SK-N-SH (cell line): Measurements from ENCODE around the gene PFKL. TPM values are rescaled to one million over a fixed set of nuclear protein-coding genes. Genes with fewer than 3 reads are reported as not detected.

Experiments used
- CTCF ChIA-PET: fragments of 300-600, 350-600 bp; formaldehyde crosslinking; extraction: SDS; loops from one replicate; lab custom pipeline; 2021; lab: Yijun Ruan, JAX
- POLR2A ChIA-PET: fragments of 350-600 bp; sonication (Branson Sonifier 250); formaldehyde crosslinking; extraction: SDS; loops from one replicate; lab custom pipeline; 2020; ENCODE audit warnings: antibody characterized with exemption, inconsistent platforms; lab: Yijun Ruan, JAX
- DNase-seq: peaks from one replicate; pipeline ENCODE4 v3.0.0; 2012
- H2AFZ ChIP-seq: fragments of 200-600 bp; sonication (generic); 2 replicates; pipeline ENCODE4 v1.8.1; 2016; ENCODE audit warnings: antibody characterized with exemption, mild to moderate bottlenecking, low read depth
- H3F3A ChIP-seq: fragments of 200-600 bp; sonication (generic); replicated peaks from 2 replicates; pipeline ENCODE3; 2016; ENCODE audit warnings: antibody characterized with exemption, mild to moderate bottlenecking; ENCODE audit not compliant: insufficient read depth
- H3K27ac ChIP-seq, 2 experiments: fragments of 200-500 bp in 1 of 2; fragments of 200-600 bp in 1 of 2; sonication (Bioruptor generic) in 1 of 2; sonication (generic), shearing (Covaris generic) in 1 of 2; 2 replicates each; pipeline versions ENCODE4 v1.5.1 to v1.6.1; 2014 to 2016; ENCODE audit warnings: low read depth in 2 of 2, inconsistent platforms in 1 of 2, low read length in 1 of 2, mild to moderate bottlenecking in 1 of 2, mixed read lengths in 1 of 2
- H3K27me3 ChIP-seq: fragments of 200-600 bp; sonication (generic), shearing (Covaris generic); 2 replicates; pipeline ENCODE4 v1.6.1; 2016; ENCODE audit warnings: mixed run types; ENCODE audit not compliant: insufficient read depth
- H3K36me3 ChIP-seq, 2 experiments: fragments of 200-500 bp in 1 of 2; fragments of 200-600 bp in 1 of 2; sonication (Bioruptor generic) in 1 of 2; sonication (generic) in 1 of 2; replicated peaks in 1 of 2; 2 replicates each; pipeline versions ENCODE3 to v1.5.1; 2014 to 2016; ENCODE audit warnings: low read length in 1 of 2, mild to moderate bottlenecking in 1 of 2; ENCODE audit not compliant: insufficient read depth in 2 of 2, control insufficient read depth in 1 of 2
- H3K4me1 ChIP-seq, 2 experiments: fragments of 200-500 bp in 1 of 2; fragments of 200-600 bp in 1 of 2; sonication (Bioruptor generic) in 1 of 2; sonication (generic), shearing (Covaris generic) in 1 of 2; 2 replicates each; pipeline versions ENCODE4 v1.5.1 to v1.6.1; 2014 to 2016; ENCODE audit warnings: low read depth in 1 of 2, low read length in 1 of 2, mixed run types in 1 of 2; ENCODE audit not compliant: insufficient read depth in 2 of 2, control insufficient read depth in 1 of 2
- H3K4me2 ChIP-seq: fragments of 200-600 bp; sonication (generic), shearing (Covaris generic); 2 replicates; pipeline ENCODE4 v1.6.1; 2017; ENCODE audit warnings: mixed run types
- H3K4me3 ChIP-seq, 2 experiments: fragments of 200-500 bp in 1 of 2; fragments of 200-600 bp in 1 of 2; sonication (Bioruptor generic) in 1 of 2; sonication (generic), shearing (Covaris generic) in 1 of 2; 2 replicates each; pipeline versions ENCODE4 v1.5.1 to v1.8.1; 2014 to 2016; ENCODE audit warnings: low read depth in 2 of 2, inconsistent platforms in 1 of 2, low read length in 1 of 2, mild to moderate bottlenecking in 1 of 2, mixed read lengths in 1 of 2, moderate library complexity in 1 of 2
- H3K79me2 ChIP-seq: fragments of 200-600 bp; sonication (generic); 2 replicates; pipeline ENCODE4 v1.8.1; 2017; ENCODE audit warnings: mild to moderate bottlenecking; ENCODE audit not compliant: insufficient read depth
- H3K9ac ChIP-seq: fragments of 200-600 bp; sonication (generic); 2 replicates; pipeline ENCODE4 v1.6.1; 2017; ENCODE audit warnings: mixed run types
- H3K9me2 ChIP-seq: fragments of 200-600 bp; sonication (generic); 2 replicates; pipeline ENCODE4 v1.6.1; 2017; ENCODE audit warnings: mixed run types
- H3K9me3 ChIP-seq: fragments of 200-600 bp; sonication (generic); 2 replicates; pipeline ENCODE4 v1.6.1; 2017; ENCODE audit warnings: mixed run types, mild to moderate bottlenecking, moderate library complexity
- H4K20me1 ChIP-seq: fragments of 200-600 bp; sonication (generic); 2 replicates; pipeline ENCODE4 v1.6.1; 2017; ENCODE audit warnings: mild to moderate bottlenecking, mixed run types; ENCODE audit not compliant: insufficient read depth
- CHD2 ChIP-seq: fragments of 150-350 bp; IDR thresholded peaks from 2 replicates; pipeline ENCODE4 v1.6.1; 2018; ENCODE audit warnings: low read length; ENCODE audit not compliant: partially characterized antibody
- ELF1 ChIP-seq: IDR thresholded peaks from 2 replicates; pipeline ENCODE4 v1.4.0; 2012
- EZH2phosphoT487 ChIP-seq: fragments of 200-600 bp; sonication (generic); IDR thresholded peaks from 2 replicates; pipeline ENCODE4 v1.6.1; 2017; ENCODE audit warnings: low read depth, mixed run types, mild to moderate bottlenecking, antibody characterized with exemption, moderate library complexity, borderline replicate concordance
- FOSL2 ChIP-seq: IDR thresholded peaks from 2 replicates; pipeline ENCODE4 v1.4.0; 2012; ENCODE audit warnings: low read depth, mild to moderate bottlenecking, moderate library complexity, borderline replicate concordance
- FOXJ3 ChIP-seq: sonication (generic); formaldehyde crosslinking; IDR thresholded peaks from 2 replicates; pipeline ENCODE4 v1.5.1; 2020; ENCODE audit warnings: mild to moderate bottlenecking, missing genetic modification reagents
- FOXM1 ChIP-seq: IDR thresholded peaks from 2 replicates; pipeline ENCODE4 v1.4.0; 2012; ENCODE audit warnings: low read depth, mild to moderate bottlenecking
- GABPA ChIP-seq: IDR thresholded peaks from 2 replicates; pipeline ENCODE4 v1.4.0; 2012; ENCODE audit warnings: low read depth, mild to moderate bottlenecking
- MAX ChIP-seq: IDR thresholded peaks from 2 replicates; pipeline ENCODE4 v1.4.0; 2012; ENCODE audit warnings: low read depth
- MEF2A ChIP-seq: IDR thresholded peaks from 2 replicates; pipeline ENCODE4 v1.4.0; 2012; ENCODE audit warnings: low read depth, borderline replicate concordance
- MXI1 ChIP-seq: IDR thresholded peaks from 2 replicates; pipeline ENCODE4 v1.6.1; 2012; ENCODE audit warnings: mild to moderate bottlenecking, low read depth, low read length, improper control_type of control experiment
- NFIC ChIP-seq: IDR thresholded peaks from 2 replicates; pipeline ENCODE4 v1.4.0; 2012; ENCODE audit warnings: borderline replicate concordance
- PBX3 ChIP-seq: IDR thresholded peaks from 2 replicates; pipeline ENCODE4; 2012
- POLR2AphosphoS5 ChIP-seq: IDR thresholded peaks from 2 replicates; pipeline ENCODE4 v1.6.1; 2012; ENCODE audit warnings: low read depth, low read length
- RAD21 ChIP-seq: IDR thresholded peaks from 2 replicates; pipeline ENCODE4 v1.6.1; 2012; ENCODE audit warnings: mild to moderate bottlenecking, low read length
- RCOR1 ChIP-seq: fragments of 150-350 bp; IDR thresholded peaks from 2 replicates; pipeline ENCODE4 v1.6.1; 2017; ENCODE audit warnings: antibody characterized with exemption, low read length
- REST ChIP-seq: IDR thresholded peaks from 2 replicates; pipeline ENCODE4 v1.6.1; 2012; ENCODE audit warnings: mild to moderate bottlenecking, low read depth, low read length, moderate library complexity
- TEAD4 ChIP-seq: IDR thresholded peaks from 2 replicates; pipeline ENCODE4 v1.4.0; 2012; ENCODE audit warnings: mild to moderate bottlenecking, borderline replicate concordance; ENCODE audit not compliant: insufficient read depth
- ZBTB33 ChIP-seq: IDR thresholded peaks from 2 replicates; pipeline ENCODE4 v1.4.0; 2012; ENCODE audit warnings: low read depth, borderline replicate concordance
- whole genome bisulfite sequencing: methylation state at CpG from one replicate; pipeline ENCODE4 v1.1.6; 2017; ENCODE audit warnings: low lambda C conversion rate; 5-methylcytosine and 5-hydroxymethylcytosine counted together
- polyA plus RNA-seq, 3 experiments: library from polyadenylated mRNA; depleted of rRNA; stranded (reverse); fragments of >200 nt; gene quantifications; 2 replicates each; pipeline ENCODE4 v1.2.3, GENCODE V29; 2012

Gene PFKL
- polyA plus RNA-seq, 1 of the 3 experiments (the other 2 are of a cell fraction) = 118 TPM

GRCh38 chr21:44316277-44316900 lies 16.5 kb downstream of the PFKL start:
- POLR2A ChIA-PET = no interaction called here
- no peak overlapping the region for H3K4me2 ChIP-seq
- CTCF ChIA-PET = interaction anchor here (0.5 to 2.5 kb wide), 3 partner anchors 12 to 594 kb away, joined by 3 to 11 read pairs (median 6); no protein-coding TSS in a partner anchor
- DNase-seq = no peak
- H3K4me1 ChIP-seq = no peaks in the 10 kb centered on the region
- no peak overlapping the region for H3K4me3 ChIP-seq
- no peak overlapping the region for H3K27ac ChIP-seq
- H3F3A ChIP-seq = no peaks in the 10 kb centered on the region
- H2AFZ ChIP-seq = no peak overlapping the region
- H3K9me2 ChIP-seq = no peaks in the 10 kb centered on the region
- no peaks in the 10 kb centered on the region for H3K79me2 ChIP-seq
- H3K9ac ChIP-seq = no peak overlapping the region
- H3K36me3 ChIP-seq = peaks cover 0 to 43% of the 10 kb centered on the region in 2 experiments
- no peaks in the 10 kb centered on the region for H3K9me3 ChIP-seq
- WGBS = 99% methylated on average over 24 of the region's 27 CpGs
- H3K27me3 ChIP-seq = no peaks in the 10 kb centered on the region
- TF ChIP-seq MEF2A (no peak), EZH2phosphoT487 (no peak), RAD21 (no peak), REST (no peak), PBX3 (no peak)
- TF ChIP-seq, all 33 proteins: peak for 0
- H4K20me1 ChIP-seq = no peaks in the 10 kb centered on the region

- H3K79me2 ChIP-seq = no peaks in the 10 kb centered on the region
- H3K4me2 ChIP-seq = no peak overlapping the region
- H3K27me3 ChIP-seq = no peaks in the 10 kb centered on the region
- H3K4me3 ChIP-seq = no peak overlapping the region
- TF ChIP-seq GABPA = no peak
- TF ChIP-seq FOXM1 = no peak
- TF ChIP-seq NFIC = no peak
- TF ChIP-seq POLR2AphosphoS5 = no peak
- no peak for TF ChIP-seq FOSL2
- no peak for TF ChIP-seq PBX3
- TF ChIP-seq RCOR1 = no peak
- TF ChIP-seq MAX = no peak
- TF ChIP-seq FOXJ3 (CRISPR knock-in tag) = no peak
- TF ChIP-seq ELF1 = no peak
- TF ChIP-seq RAD21 = no peak
- TF ChIP-seq ZBTB33 = no peak
- TF ChIP-seq CHD2 = no peak
- no peak for TF ChIP-seq TEAD4
- TF ChIP-seq MXI1 = no peak
- WGBS = 92% methylated on average over 9 of the region's 19 CpGs
- H3K36me3 ChIP-seq = peaks cover 0 to 46% of the 10 kb centered on the region in 2 experiments
- H4K20me1 ChIP-seq = no peaks in the 10 kb centered on the region
- no peak overlapping the region for H3K9ac ChIP-seq
- POLR2A ChIA-PET = no interaction called here
- CTCF ChIA-PET = interaction anchor here (2.5 kb wide), 1 partner anchor 13 kb away, joined by 11 read pairs; no protein-coding TSS in a partner anchor
- no peaks in the 10 kb centered on the region for H3K9me3 ChIP-seq
- H3K4me1 ChIP-seq = no peaks in the 10 kb centered on the region
- no peak for DNase-seq
- no peaks in the 10 kb centered on the region for H3K9me2 ChIP-seq
- no peak overlapping the region for H2AFZ ChIP-seq
- H3K27ac ChIP-seq = no peak overlapping the region
- H3F3A ChIP-seq = no peaks in the 10 kb centered on the region
Observed at GRCh38 chr21:44317241-44317782, 17.5 kb downstream of the PFKL start.
